Epithelial cell of esophagus (primary cell): ENCODE measurements around the gene MBNL1.
A peak's percentile ranks its signal among the peaks of the same experiment; 100 is the strongest.
"Not testable (repeated sequence)": the region's sequence is repeated elsewhere in the genome, so short reads cannot be mapped to it uniquely, and the experiment has no call there.

Experiments
- DNase-seq: peaks from one replicate; pipeline ENCODE4 v3.0.0; 2010; ENCODE audit warnings: low read depth
- H3K4me3 ChIP-seq: 2 replicates; pipeline ENCODE4 v1.5.1; 2011; ENCODE audit warnings: mild to moderate bottlenecking, low read length, control low read depth
- CTCF ChIP-seq: IDR thresholded peaks from 2 replicates; pipeline ENCODE4 v1.5.1; 2011; ENCODE audit warnings: low read depth, mild to moderate bottlenecking, low read length, control low read depth, inconsistent platforms; ENCODE audit not compliant: insufficient read depth; ENCODE audit errors: missing control alignments

Gene MBNL1

GRCh38 chr3:152396867-152397266, 128.1 kb downstream of the MBNL1 start:
- no peak overlapping the region for H3K4me3 ChIP-seq
- TF ChIP-seq CTCF = no peak
- DNase-seq = no peak

- DNase-seq, H3K4me3 ChIP-seq: not testable (repeated sequence)
Measured at GRCh38 chr3:152397348-152397747, 128.6 kb downstream of the MBNL1 start.

- no peak for DNase-seq
- H3K4me3 ChIP-seq = no peak overlapping the region
- no peak for TF ChIP-seq CTCF
Measured at GRCh38 chr3:152398495-152398894, 129.8 kb downstream of the MBNL1 start.

- DNase-seq = peak; percentile 87
- no peak overlapping the region for H3K4me3 ChIP-seq
- TF ChIP-seq CTCF = no peak
Measured at GRCh38 chr3:152399374-152399773, 130.6 kb downstream of the MBNL1 start.

- TF ChIP-seq CTCF = no peak
- H3K4me3 ChIP-seq = no peak overlapping the region
- no peak for DNase-seq
Measured at GRCh38 chr3:152400887-152401286, 132.2 kb downstream of the MBNL1 start.

GRCh38 chr3:152402695-152403451, 134.1 kb downstream of the MBNL1 start:
- TF ChIP-seq CTCF = no peak
- no peak overlapping the region for H3K4me3 ChIP-seq
- DNase-seq = peak; percentile 44

- no peak for DNase-seq
- TF ChIP-seq CTCF = no peak
- H3K4me3 ChIP-seq = no peak overlapping the region
Measured at GRCh38 chr3:152403632-152404066, 134.9 kb downstream of the MBNL1 start.
